ENCODE measurements around the gene APBA2. TPM values are rescaled to one million over a fixed set of nuclear protein-coding genes. Genes with fewer than 3 reads are reported as not detected.

Gene APBA2
- total RNA-seq, 1 donor from 2014 or later: 26.4 TPM

DNA sequence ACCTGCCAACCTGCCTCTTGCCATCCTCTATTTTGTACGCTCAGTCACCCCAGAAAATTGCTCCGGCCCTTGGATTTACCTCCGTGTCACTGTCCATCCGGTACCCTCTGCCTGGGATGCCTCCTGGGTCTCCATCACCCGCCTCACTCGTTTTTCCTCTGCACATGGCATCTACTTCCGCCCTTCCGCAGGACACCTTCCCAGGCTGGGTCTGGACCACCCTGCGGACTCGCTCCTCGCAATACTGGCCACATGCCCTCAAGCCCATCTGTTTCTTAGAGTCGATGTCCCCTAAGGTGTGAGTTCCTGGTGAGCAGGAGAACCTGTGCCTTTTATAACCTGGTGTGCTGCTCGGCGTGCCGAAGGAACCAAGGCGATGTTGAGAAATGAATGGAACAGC is 58.5 kb downstream of the APBA2 start:
- Mint-ChIP-seq H3K27ac (ENCODE audit: unreplicated experiment) (no peak overlapping the region), H3K27me3 (ENCODE audit: low read depth) (no peaks in the 10 kb centered on the region), H3K4me3 (ENCODE audit: unreplicated experiment) (no peak overlapping the region), H3K4me1 (ENCODE audit: low read depth) (peaks cover 14% of the 10 kb centered on the region), H3K36me3 (ENCODE audit: low read depth) (peaks cover 9% of the 10 kb centered on the region), H3K9me3 (ENCODE audit: low read depth) (peaks cover 6% of the 10 kb centered on the region)
- TF ChIP-seq CTCF (IDR thresholded peaks at IDR 0.05): no peak
- DNase-seq (ENCODE audit: low spot score): no peak

- peaks cover 9% of the 10 kb centered on the region for H3K36me3 Mint-ChIP-seq (ENCODE audit: low read depth)
- TF ChIP-seq CTCF (IDR thresholded peaks at IDR 0.05): no peak
- H3K27me3 Mint-ChIP-seq (ENCODE audit: low read depth): no peaks in the 10 kb centered on the region
- no peak for DNase-seq (ENCODE audit: low spot score)
- peaks cover 9% of the 10 kb centered on the region for H3K4me1 Mint-ChIP-seq (ENCODE audit: low read depth)
- H3K27ac Mint-ChIP-seq (ENCODE audit: unreplicated experiment): no peak overlapping the region
- H3K4me3 Mint-ChIP-seq (ENCODE audit: unreplicated experiment): no peak overlapping the region
- peaks cover 6% of the 10 kb centered on the region for H3K9me3 Mint-ChIP-seq (ENCODE audit: low read depth)
Observed at GRCh38 chr15:28944696-28945300, 59.0 kb downstream of the APBA2 start.

DNA sequence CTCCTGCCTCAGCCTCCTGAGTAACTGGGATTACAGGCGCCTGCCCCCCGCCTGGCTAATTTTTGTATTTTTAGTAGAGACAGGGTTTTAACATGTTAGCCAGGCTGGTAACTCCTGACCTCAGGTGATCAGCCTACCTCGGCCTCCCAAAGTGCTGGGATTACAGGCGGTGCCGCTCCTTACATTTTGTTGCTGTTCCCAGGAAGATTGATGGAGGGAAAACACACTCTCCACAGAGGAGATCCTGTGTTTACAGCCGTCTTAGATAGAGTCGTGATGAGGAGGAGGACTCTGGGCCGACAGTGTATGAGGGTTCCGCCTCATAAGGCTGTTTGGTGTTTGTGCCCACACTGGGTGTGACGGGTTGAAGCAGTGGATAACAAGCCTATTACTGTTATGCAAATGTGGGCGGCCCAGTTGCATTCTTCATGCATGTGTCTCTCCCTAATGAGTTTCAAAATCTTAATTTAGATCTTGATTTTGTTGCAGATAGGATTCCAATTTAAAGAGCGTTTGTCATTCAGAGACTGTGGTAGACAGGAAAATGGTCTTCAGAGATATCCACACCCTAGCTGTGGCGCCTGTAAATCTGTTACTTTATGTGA is 60.0 kb downstream of the APBA2 start:
- Mint-ChIP-seq H3K27ac (ENCODE audit: unreplicated experiment) (no peak overlapping the region), H3K4me1 (ENCODE audit: low read depth) (peaks cover under 1% of the 10 kb centered on the region), H3K9me3 (ENCODE audit: low read depth) (peaks cover 6% of the 10 kb centered on the region), H3K36me3 (ENCODE audit: low read depth) (peaks cover 9% of the 10 kb centered on the region), H3K4me3 (ENCODE audit: unreplicated experiment) (no peak overlapping the region), H3K27me3 (ENCODE audit: low read depth) (no peaks in the 10 kb centered on the region)
- no peak for DNase-seq (ENCODE audit: low spot score)
- TF ChIP-seq CTCF (IDR thresholded peaks at IDR 0.05): no peak

DNA sequence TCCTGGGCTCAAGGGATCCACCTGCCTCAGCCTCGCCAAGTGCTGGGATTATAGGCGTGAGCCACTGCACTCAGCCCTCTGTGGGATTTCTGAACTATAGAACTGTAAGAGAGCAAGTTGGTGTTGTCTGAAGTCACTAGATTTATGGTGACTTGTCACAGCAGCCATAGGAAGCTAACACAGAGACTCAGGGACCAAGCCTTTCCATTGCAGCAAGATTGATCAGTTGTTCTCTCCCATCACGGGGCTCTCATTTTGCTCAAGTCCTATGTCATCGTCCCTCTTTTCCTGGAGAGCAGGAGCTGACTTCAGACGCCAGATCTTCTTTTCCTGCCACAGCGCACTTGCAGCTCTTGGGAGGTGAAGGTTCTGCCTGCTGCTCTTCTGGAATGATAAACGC is 61.0 kb downstream of the APBA2 start:
- Mint-ChIP-seq H3K4me1 (ENCODE audit: low read depth) (no peaks in the 10 kb centered on the region), H3K27ac (ENCODE audit: unreplicated experiment) (no peak overlapping the region), H3K9me3 (ENCODE audit: low read depth) (peaks cover 6% of the 10 kb centered on the region), H3K36me3 (ENCODE audit: low read depth) (peaks cover 9% of the 10 kb centered on the region), H3K4me3 (ENCODE audit: unreplicated experiment) (no peak overlapping the region), H3K27me3 (ENCODE audit: low read depth) (no peaks in the 10 kb centered on the region)
- DNase-seq (ENCODE audit: low spot score): no peak
- TF ChIP-seq CTCF (IDR thresholded peaks at IDR 0.05): no peak

- Mint-ChIP-seq H3K4me1 (ENCODE audit: low read depth) (no peaks in the 10 kb centered on the region), H3K27ac (ENCODE audit: unreplicated experiment) (no peak overlapping the region), H3K36me3 (ENCODE audit: low read depth) (peaks cover 9% of the 10 kb centered on the region), H3K27me3 (ENCODE audit: low read depth) (no peaks in the 10 kb centered on the region), H3K4me3 (ENCODE audit: unreplicated experiment) (no peak overlapping the region), H3K9me3 (ENCODE audit: low read depth) (peaks cover 6% of the 10 kb centered on the region)
- DNase-seq (ENCODE audit: low spot score): no peak
- TF ChIP-seq CTCF (IDR thresholded peaks at IDR 0.05): no peak
Observed at GRCh38 chr15:28947221-28947674, 61.5 kb downstream of the APBA2 start.

All from chondrocyte (in vitro differentiated cells).